ENCODE measurements around the gene MBOAT1. TPM values are rescaled to one million over a fixed set of nuclear protein-coding genes. Genes with fewer than 3 reads are reported as not detected.
A peak's percentile ranks its signal among the peaks of the same experiment; 100 is the strongest.

Gene MBOAT1
- total RNA-seq, 1 donor from 2014 or later = 1.1 TPM

- Mint-ChIP-seq H3K27ac (ENCODE audit: unreplicated experiment) (no peak overlapping the region), H3K4me1 (ENCODE audit: low read depth) (no peaks in the 10 kb centered on the region), H3K9me3 (ENCODE audit: low read depth) (no peaks in the 10 kb centered on the region), H3K27me3 (ENCODE audit: low read depth) (no peaks in the 10 kb centered on the region), H3K4me3 (ENCODE audit: unreplicated experiment) (no peak overlapping the region), H3K36me3 (ENCODE audit: low read depth) (no peaks in the 10 kb centered on the region)
- no peak for TF ChIP-seq CTCF (IDR thresholded peaks at IDR 0.05)
- DNase-seq (ENCODE audit: low spot score) = no peak
Observed at GRCh38 chr6:20099156-20099555, 113.1 kb downstream of the MBOAT1 start.

GRCh38 chr6:20098267-20098876 lies 113.9 kb downstream of the MBOAT1 start:
- DNase-seq (ENCODE audit: low spot score) = no peak
- Mint-ChIP-seq H3K27me3 (ENCODE audit: low read depth) (no peaks in the 10 kb centered on the region), H3K36me3 (ENCODE audit: low read depth) (no peaks in the 10 kb centered on the region), H3K9me3 (ENCODE audit: low read depth) (no peaks in the 10 kb centered on the region), H3K4me3 (ENCODE audit: unreplicated experiment) (no peak overlapping the region), H3K4me1 (ENCODE audit: low read depth) (no peaks in the 10 kb centered on the region), H3K27ac (ENCODE audit: unreplicated experiment) (no peak overlapping the region)
- no peak for TF ChIP-seq CTCF (IDR thresholded peaks at IDR 0.05)

GRCh38 chr6:20096536-20096935 lies 115.7 kb downstream of the MBOAT1 start:
- H3K27ac Mint-ChIP-seq (ENCODE audit: unreplicated experiment) = no peak overlapping the region
- no peaks in the 10 kb centered on the region for H3K4me1 Mint-ChIP-seq (ENCODE audit: low read depth)
- H3K36me3 Mint-ChIP-seq (ENCODE audit: low read depth) = no peaks in the 10 kb centered on the region
- H3K9me3 Mint-ChIP-seq (ENCODE audit: low read depth) = no peaks in the 10 kb centered on the region
- H3K27me3 Mint-ChIP-seq (ENCODE audit: low read depth) = no peaks in the 10 kb centered on the region
- no peak for DNase-seq (ENCODE audit: low spot score)
- no peak for TF ChIP-seq CTCF (IDR thresholded peaks at IDR 0.05)
- no peak overlapping the region for H3K4me3 Mint-ChIP-seq (ENCODE audit: unreplicated experiment)

- DNase-seq (ENCODE audit: low spot score) = no peak
- Mint-ChIP-seq H3K27me3 (ENCODE audit: low read depth) (no peaks in the 10 kb centered on the region), H3K36me3 (ENCODE audit: low read depth) (no peaks in the 10 kb centered on the region), H3K9me3 (ENCODE audit: low read depth) (no peaks in the 10 kb centered on the region), H3K4me1 (ENCODE audit: low read depth) (no peaks in the 10 kb centered on the region), H3K4me3 (ENCODE audit: unreplicated experiment) (no peak overlapping the region), H3K27ac (ENCODE audit: unreplicated experiment) (no peak overlapping the region)
- TF ChIP-seq CTCF (IDR thresholded peaks at IDR 0.05) = no peak
Observed at GRCh38 chr6:20095436-20095835, 116.8 kb downstream of the MBOAT1 start.

- TF ChIP-seq CTCF (IDR thresholded peaks at IDR 0.05) = peak; percentile 92
- no peak overlapping the region for H3K27ac Mint-ChIP-seq (ENCODE audit: unreplicated experiment)
- peaks cover 2% of the 10 kb centered on the region for H3K36me3 Mint-ChIP-seq (ENCODE audit: low read depth)
- no peak overlapping the region for H3K4me3 Mint-ChIP-seq (ENCODE audit: unreplicated experiment)
- H3K4me1 Mint-ChIP-seq (ENCODE audit: low read depth) = no peaks in the 10 kb centered on the region
- no peak for DNase-seq (ENCODE audit: low spot score)
- no peaks in the 10 kb centered on the region for H3K27me3 Mint-ChIP-seq (ENCODE audit: low read depth)
- H3K9me3 Mint-ChIP-seq (ENCODE audit: low read depth) = peaks cover 3% of the 10 kb centered on the region
Observed at GRCh38 chr6:20092071-20092566, 120.2 kb downstream of the MBOAT1 start.
